Subcutaneous adipose tissue (tissue), 4 donors: ENCODE data around the gene EDEM2. TPM values are rescaled to one million over a fixed set of nuclear protein-coding genes. Genes with fewer than 3 reads are reported as not detected.

Experiments
- CTCF ChIP-seq: fragments of 450-650 bp; IDR thresholded peaks from one replicate; pipeline ENCODE4 v1.5.1; 2016; ENCODE audit warnings: low read depth, mild to moderate bottlenecking, control low read depth, antibody characterized with exemption, moderate library complexity
- total RNA-seq, 4 donors: library from RNA; depleted of rRNA; stranded (reverse); fragments of >200 nt; gene quantifications; one replicate each; pipeline ENCODE4 v1.1.0, GENCODE V29; 2016

The EDEM2 gene
- total RNA-seq, 4 donors from 2014 or later = 24.0 to 37.8 (median 31.6) TPM

GRCh38 chr20:35180266-35180665 lies 33.1 kb upstream of the EDEM2 start:
- TF ChIP-seq CTCF = no peak

GRCh38 chr20:35179292-35180212 lies 32.4 kb upstream of the EDEM2 start:
- TF ChIP-seq CTCF = no peak

GRCh38 chr20:35176132-35176531 lies 29.0 kb upstream of the EDEM2 start:
- TF ChIP-seq CTCF = no peak

GRCh38 chr20:35174458-35175216 lies 27.5 kb upstream of the EDEM2 start:
- no peak for TF ChIP-seq CTCF

- TF ChIP-seq CTCF = no peak
These were observed 26.5 kb upstream of the EDEM2 start for GRCh38 chr20:35173576-35174192.

GRCh38 chr20:35172434-35172806 lies 25.3 kb upstream of the EDEM2 start:
- no peak for TF ChIP-seq CTCF

- no peak for TF ChIP-seq CTCF
These were observed 24.8 kb upstream of the EDEM2 start, which contains the start of gene PROCR for GRCh38 chr20:35171753-35172433. Gene PROCR, plus strand, starts transcription at chr20:35172072. Its CDS starts 83 bp downstream, at chr20:35172155.
